ENCODE results near the gene GZF1.

The GZF1 gene

DNA sequence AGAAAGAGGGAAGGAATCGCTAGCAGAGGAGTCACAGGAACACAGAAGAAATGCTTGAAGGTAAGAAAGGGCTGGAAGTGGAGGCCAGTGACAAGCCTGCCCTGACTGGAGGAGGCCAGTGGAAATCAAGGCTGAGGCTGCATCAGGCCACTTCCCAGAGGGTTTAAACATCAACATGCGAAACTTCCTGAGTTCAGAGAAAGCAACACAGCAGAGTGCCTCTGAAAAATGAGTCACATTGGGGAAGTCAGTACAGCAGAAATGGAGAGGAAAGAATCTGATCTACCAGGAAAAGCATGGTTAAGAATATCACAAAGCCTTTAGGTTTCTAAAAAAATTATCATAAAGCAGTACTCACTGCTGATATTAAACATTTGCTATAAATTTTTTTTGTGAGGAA is 36.0 kb downstream of the GZF1 start:
- H2AFZ ChIP-seq (ENCODE audit: low read depth, low read length) = no peak overlapping the region
- no peaks in the 10 kb centered on the region for H3K27me3 ChIP-seq (ENCODE audit: low read depth, low read length)
- H3K4me2 ChIP-seq (ENCODE audit: low read length) = no peak overlapping the region
- peaks cover 10% of the 10 kb centered on the region for H3K36me3 ChIP-seq (replicated peaks; ENCODE audit: low read depth, low read length)
- H3K79me2 ChIP-seq (ENCODE audit: low read length) = no peaks in the 10 kb centered on the region
- no peak overlapping the region for H3K4me3 ChIP-seq (ENCODE audit: low read length)
- H3K9ac ChIP-seq (ENCODE audit: low read length) = no peak overlapping the region
- H3K9me3 ChIP-seq (ENCODE audit: insufficient read depth, low read length) = no peaks in the 10 kb centered on the region
- peaks cover 4% of the 10 kb centered on the region for H3K4me1 ChIP-seq (ENCODE audit: low read length)
- no peak overlapping the region for H3K27ac ChIP-seq (ENCODE audit: low read length)
- no peak for TF ChIP-seq EZH2phosphoT487 (IDR thresholded peaks at IDR 0.05; ENCODE audit: low read depth)
- TF ChIP-seq, protein P1, sequence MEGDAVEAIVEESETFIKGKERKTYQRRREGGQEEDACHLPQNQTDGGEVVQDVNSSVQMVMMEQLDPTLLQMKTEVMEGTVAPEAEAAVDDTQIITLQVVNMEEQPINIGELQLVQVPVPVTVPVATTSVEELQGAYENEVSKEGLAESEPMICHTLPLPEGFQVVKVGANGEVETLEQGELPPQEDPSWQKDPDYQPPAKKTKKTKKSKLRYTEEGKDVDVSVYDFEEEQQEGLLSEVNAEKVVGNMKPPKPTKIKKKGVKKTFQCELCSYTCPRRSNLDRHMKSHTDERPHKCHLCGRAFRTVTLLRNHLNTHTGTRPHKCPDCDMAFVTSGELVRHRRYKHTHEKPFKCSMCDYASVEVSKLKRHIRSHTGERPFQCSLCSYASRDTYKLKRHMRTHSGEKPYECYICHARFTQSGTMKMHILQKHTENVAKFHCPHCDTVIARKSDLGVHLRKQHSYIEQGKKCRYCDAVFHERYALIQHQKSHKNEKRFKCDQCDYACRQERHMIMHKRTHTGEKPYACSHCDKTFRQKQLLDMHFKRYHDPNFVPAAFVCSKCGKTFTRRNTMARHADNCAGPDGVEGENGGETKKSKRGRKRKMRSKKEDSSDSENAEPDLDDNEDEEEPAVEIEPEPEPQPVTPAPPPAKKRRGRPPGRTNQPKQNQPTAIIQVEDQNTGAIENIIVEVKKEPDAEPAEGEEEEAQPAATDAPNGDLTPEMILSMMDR (IDR thresholded peaks at IDR 0.05; ENCODE audit: low read depth, low read length) = no peak
- no peaks in the 10 kb centered on the region for H4K20me1 ChIP-seq (ENCODE audit: insufficient read depth, low read length)

DNA sequence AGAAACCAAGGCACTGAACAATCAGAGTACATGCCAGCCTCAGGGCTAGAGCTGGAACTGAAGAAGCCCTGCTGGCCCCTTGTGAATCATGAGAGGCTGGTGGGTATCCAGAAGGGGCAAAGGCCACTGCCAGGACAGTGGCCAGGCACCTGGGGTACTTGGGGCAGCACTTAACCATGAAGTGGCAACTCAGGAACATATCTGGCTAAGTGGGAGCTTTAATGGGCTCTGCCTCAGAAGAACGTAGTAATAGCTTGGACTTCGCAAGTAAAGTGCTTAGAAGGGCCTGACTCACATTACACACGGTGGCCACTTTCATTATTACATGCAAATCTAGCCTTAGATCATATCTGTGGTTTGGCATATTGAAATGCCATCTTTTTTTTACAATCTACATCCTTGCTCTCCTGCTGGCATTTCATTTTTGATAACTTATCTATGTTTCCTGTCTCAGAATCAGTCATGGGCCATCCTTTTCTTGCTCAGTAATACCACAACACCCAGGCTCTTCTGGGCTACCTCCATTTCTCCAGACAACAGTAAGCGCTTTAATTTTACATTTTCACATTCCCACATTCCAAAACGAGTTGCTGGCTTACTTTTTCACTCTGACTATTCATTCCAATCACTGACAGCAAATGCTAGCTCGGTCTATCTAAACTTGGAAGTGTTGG is 37.7 kb downstream of the GZF1 start:
- Histone ChIP-seq H4K20me1 (ENCODE audit: insufficient read depth, low read length) (peaks cover 12% of the 10 kb centered on the region; the same call in 1 of the 2 replicates), H3K9me3 (ENCODE audit: insufficient read depth, low read length) (no peaks in the 10 kb centered on the region), H2AFZ (ENCODE audit: low read depth, low read length) (no peak overlapping the region), H3K27me3 (ENCODE audit: low read depth, low read length) (no peaks in the 10 kb centered on the region), H3K9ac (ENCODE audit: low read length) (no peak overlapping the region), H3K4me2 (ENCODE audit: low read length) (no peak overlapping the region), H3K27ac (ENCODE audit: low read length) (no peak overlapping the region), H3K4me3 (ENCODE audit: low read length) (no peak overlapping the region), H3K36me3 (replicated peaks; ENCODE audit: low read depth, low read length) (peaks cover 5% of the 10 kb centered on the region), H3K79me2 (ENCODE audit: low read length) (peaks cover 7% of the 10 kb centered on the region), H3K4me1 (ENCODE audit: low read length) (peaks cover 4% of the 10 kb centered on the region)
- TF ChIP-seq, protein P1 (IDR thresholded peaks at IDR 0.05; ENCODE audit: low read depth, low read length) = no peak
- no peak for TF ChIP-seq EZH2phosphoT487 (IDR thresholded peaks at IDR 0.05; ENCODE audit: low read depth)

DNA sequence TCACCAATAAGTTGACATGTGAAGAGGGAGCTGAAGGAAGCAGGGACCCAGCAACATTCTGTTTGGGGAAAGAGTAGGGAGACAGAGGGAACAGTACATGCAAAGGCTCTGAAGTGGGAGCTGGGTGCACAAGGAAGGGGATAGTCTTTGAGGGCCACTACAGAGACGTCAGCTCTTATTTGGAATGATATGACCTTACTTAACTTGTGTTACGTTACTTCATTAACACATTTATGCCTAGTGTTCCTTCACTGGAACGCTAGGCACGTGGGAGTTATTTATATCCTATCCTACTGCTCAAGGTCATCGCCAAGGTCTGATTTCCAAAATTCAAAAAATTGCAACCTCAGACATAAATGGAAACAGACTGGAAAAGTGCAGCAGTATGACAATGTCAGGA is 39.1 kb downstream of the GZF1 start:
- H3K4me3 ChIP-seq (ENCODE audit: low read length) = no peak overlapping the region
- peaks cover 5% of the 10 kb centered on the region for H3K36me3 ChIP-seq (replicated peaks; ENCODE audit: low read depth, low read length)
- no peak overlapping the region for H3K9ac ChIP-seq (ENCODE audit: low read length)
- H3K9me3 ChIP-seq (ENCODE audit: insufficient read depth, low read length) = no peaks in the 10 kb centered on the region
- peaks cover 10% of the 10 kb centered on the region for H3K79me2 ChIP-seq (ENCODE audit: low read length)
- no peak overlapping the region for H3K27ac ChIP-seq (ENCODE audit: low read length)
- TF ChIP-seq, protein P1 (IDR thresholded peaks at IDR 0.05; ENCODE audit: low read depth, low read length) = no peak
- H3K27me3 ChIP-seq (ENCODE audit: low read depth, low read length) = no peaks in the 10 kb centered on the region
- H3K4me2 ChIP-seq (ENCODE audit: low read length) = no peak overlapping the region
- peaks cover 4% of the 10 kb centered on the region for H3K4me1 ChIP-seq (ENCODE audit: low read length)
- peaks cover 12% of the 10 kb centered on the region; the same call in 1 of the 2 replicates for H4K20me1 ChIP-seq (ENCODE audit: insufficient read depth, low read length)
- no peak overlapping the region for H2AFZ ChIP-seq (ENCODE audit: low read depth, low read length)

DNA sequence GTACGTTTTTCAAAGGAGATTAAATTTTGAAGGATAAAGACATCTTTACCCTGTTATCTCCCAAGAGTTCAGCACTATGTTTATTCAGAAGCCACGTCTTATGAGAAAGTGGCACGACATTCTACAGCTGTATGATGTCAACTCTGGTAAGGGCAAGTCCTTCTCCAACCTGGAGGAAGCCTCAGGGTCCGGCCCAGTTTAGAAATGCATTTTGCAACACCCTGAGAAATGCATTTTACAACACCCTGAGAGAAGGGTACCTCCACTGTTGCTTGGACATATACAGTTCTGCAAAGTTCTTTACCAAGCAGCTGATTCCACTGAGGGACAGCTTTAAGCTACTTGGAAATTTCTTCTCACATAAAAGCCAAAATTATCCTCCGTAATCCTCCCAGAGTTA is 41.8 kb downstream of the GZF1 start:
- H3K79me2 ChIP-seq (ENCODE audit: low read length) = peaks cover 34% of the 10 kb centered on the region
- H3K4me3 ChIP-seq (ENCODE audit: low read length) = no peak overlapping the region
- H2AFZ ChIP-seq (ENCODE audit: low read depth, low read length) = no peak overlapping the region
- no peak overlapping the region for H3K4me2 ChIP-seq (ENCODE audit: low read length)
- H3K9ac ChIP-seq (ENCODE audit: low read length) = no peak overlapping the region
- TF ChIP-seq EZH2phosphoT487 (IDR thresholded peaks at IDR 0.05; ENCODE audit: low read depth) = no peak
- H3K9me3 ChIP-seq (ENCODE audit: insufficient read depth, low read length) = no peaks in the 10 kb centered on the region
- H4K20me1 ChIP-seq (ENCODE audit: insufficient read depth, low read length) = peaks cover 27% of the 10 kb centered on the region
- H3K4me1 ChIP-seq (ENCODE audit: low read length) = peaks cover 14% of the 10 kb centered on the region
- no peaks in the 10 kb centered on the region for H3K27me3 ChIP-seq (ENCODE audit: low read depth, low read length)
- H3K27ac ChIP-seq (ENCODE audit: low read length) = no peak overlapping the region
- H3K36me3 ChIP-seq (replicated peaks; ENCODE audit: low read depth, low read length) = peaks cover 5% of the 10 kb centered on the region
